Neuronal stem cell (in vitro differentiated cells): ENCODE results near the gene GRPR.

Experiments
- DNase-seq: peaks from one replicate; pipeline ENCODE4 v3.0.0-alpha.2; 2013; ENCODE audit warnings: low spot score
- H2AFZ ChIP-seq: one replicate; pipeline ENCODE4 v1.6.1; 2013; ENCODE audit warnings: mild to moderate bottlenecking, low read length, inconsistent platforms
- H2AK5ac ChIP-seq: 2 replicates; pipeline ENCODE4 v1.6.1; 2013; ENCODE audit warnings: low read depth, mild to moderate bottlenecking, inconsistent platforms, low read length, moderate library complexity, mixed read lengths
- H2BK120ac ChIP-seq: 2 replicates; pipeline ENCODE4 v1.6.1; 2013; ENCODE audit warnings: low read depth, mild to moderate bottlenecking, inconsistent platforms, low read length, moderate library complexity, mixed read lengths
- H2BK12ac ChIP-seq: one replicate; pipeline ENCODE4 v1.6.1; 2013; ENCODE audit warnings: low read length, inconsistent platforms
- H2BK15ac ChIP-seq: 2 replicates; pipeline ENCODE4 v1.6.1; 2013; ENCODE audit warnings: mild to moderate bottlenecking, low read length, inconsistent platforms, mixed read lengths
- H2BK5ac ChIP-seq: one replicate; pipeline ENCODE4 v1.6.1; 2013; ENCODE audit warnings: inconsistent platforms, mild to moderate bottlenecking, low read length, moderate library complexity
- H3K14ac ChIP-seq: one replicate; pipeline ENCODE4 v1.6.1; 2013; ENCODE audit warnings: low read length, inconsistent platforms
- H3K18ac ChIP-seq: 2 replicates; pipeline ENCODE4 v1.6.1; 2013; ENCODE audit warnings: low read length, inconsistent platforms
- H3K23ac ChIP-seq: 2 replicates; pipeline ENCODE4 v1.6.1; 2013; ENCODE audit warnings: low read depth, mild to moderate bottlenecking, mixed read lengths, low read length, inconsistent platforms; ENCODE audit not compliant: poor library complexity
- H3K27ac ChIP-seq: replicated peaks from 3 replicates; pipeline ENCODE4 v1.5.1; 2013; ENCODE audit warnings: low read length, inconsistent platforms
- H3K27me3 ChIP-seq, 3 experiments: 2 replicates each; pipeline ENCODE4 v1.6.1; 2013; ENCODE audit warnings: low read length in 3 of 3, mild to moderate bottlenecking in 2 of 3, inconsistent platforms in 1 of 3, low read depth in 1 of 3, mixed read lengths in 1 of 3, moderate library complexity in 1 of 3; ENCODE audit not compliant: control insufficient read depth in 3 of 3, insufficient read depth in 3 of 3
- H3K36me3 ChIP-seq, 2 donors: replicated peaks in 1 of 2; 2 replicates each; pipeline ENCODE4 v1.6.1; 2013; ENCODE audit warnings: low read length in 2 of 2; ENCODE audit not compliant: control insufficient read depth in 2 of 2, insufficient read depth in 2 of 2
- H3K4ac ChIP-seq: 2 replicates; pipeline ENCODE4 v1.6.1; 2013; ENCODE audit warnings: inconsistent platforms, mild to moderate bottlenecking, low read length, moderate library complexity
- H3K4me1 ChIP-seq, 2 donors: 1 replicate in 1 of 2; 2 replicates in 1 of 2; pipeline ENCODE4 v1.6.1; 2013; ENCODE audit warnings: low read length in 2 of 2, low read depth in 1 of 2; ENCODE audit not compliant: control insufficient read depth in 2 of 2, insufficient read depth in 1 of 2
- H3K4me2 ChIP-seq: one replicate; pipeline ENCODE4 v1.6.1; 2013; ENCODE audit warnings: mild to moderate bottlenecking, low read length, inconsistent platforms; ENCODE audit not compliant: insufficient read depth, poor library complexity, severe bottlenecking
- H3K4me3 ChIP-seq, 2 donors: 2 replicates each; pipeline ENCODE4 v1.5.1; 2013; ENCODE audit warnings: low read length in 2 of 2, mild to moderate bottlenecking in 2 of 2, inconsistent platforms in 1 of 2, moderate library complexity in 1 of 2
- H3K79me1 ChIP-seq: one replicate; pipeline ENCODE4 v1.6.1; 2013; ENCODE audit warnings: low read depth, mild to moderate bottlenecking, inconsistent platforms, low read length, moderate library complexity
- H3K9ac ChIP-seq: one replicate; pipeline ENCODE4 v1.6.1; 2013; ENCODE audit warnings: mild to moderate bottlenecking, low read depth, low read length, inconsistent platforms; ENCODE audit not compliant: poor library complexity
- H3K9me3 ChIP-seq, 2 donors: replicated peaks in 1 of 2; 2 replicates each; pipeline versions ENCODE3 to v1.6.1; 2013; ENCODE audit warnings: low read length in 2 of 2, mild to moderate bottlenecking in 2 of 2, inconsistent platforms in 1 of 2, low read depth in 1 of 2, mixed read lengths in 1 of 2, moderate library complexity in 1 of 2; ENCODE audit not compliant: control insufficient read depth in 2 of 2, insufficient read depth in 1 of 2
- H4K8ac ChIP-seq: one replicate; pipeline ENCODE4 v1.6.1; 2013; ENCODE audit warnings: low read depth, mild to moderate bottlenecking, inconsistent platforms, low read length, moderate library complexity
- H4K91ac ChIP-seq: one replicate; pipeline ENCODE4 v1.6.1; 2013; ENCODE audit warnings: low read length, low read depth, mild to moderate bottlenecking, inconsistent platforms; ENCODE audit not compliant: poor library complexity
- WGBS, 2 donors: extraction: QIAGEN DNeasy Blood & Tissue Kit; methylation state at CpG; one replicate each; pipeline ENCODE4 v1.1.7; 2013; ENCODE audit warnings: missing lambda C conversion rate in 2 of 2, mixed read lengths in 1 of 2; ENCODE audit not compliant: insufficient read length in 2 of 2, insufficient replicate concordance in 1 of 2; ENCODE audit errors: extremely low coverage in 2 of 2; 5-methylcytosine and 5-hydroxymethylcytosine counted together

Gene GRPR

DNA sequence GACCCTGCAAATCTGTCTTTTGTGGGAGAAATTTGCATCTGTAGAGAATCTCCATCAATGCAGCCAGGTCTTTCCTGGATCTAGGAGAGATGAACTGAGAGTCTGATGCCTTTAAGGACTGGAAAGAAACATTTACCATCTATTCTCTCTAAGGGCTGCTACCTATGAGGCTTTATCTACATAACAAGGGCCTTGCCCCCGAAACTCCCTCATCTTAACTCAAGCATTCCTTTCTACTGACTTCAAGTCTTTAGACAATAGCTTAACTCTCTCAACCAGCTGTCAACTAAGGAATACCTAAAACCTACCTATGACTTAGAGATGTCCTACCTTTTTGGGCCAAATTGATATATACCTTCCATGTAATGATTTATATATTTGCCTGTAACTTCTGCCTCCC, 76.0 kb downstream of the GRPR start:
- H3K9me3 ChIP-seq, result no peaks in the 10 kb centered on the region
- H4K8ac ChIP-seq, result no peak overlapping the region
- no peak overlapping the region for H3K14ac ChIP-seq
- no peak overlapping the region for H3K4me3 ChIP-seq
- no peak overlapping the region for H3K4ac ChIP-seq
- no peak overlapping the region for H3K23ac ChIP-seq
- no peak overlapping the region for H3K18ac ChIP-seq
- H3K4me1 ChIP-seq, result no peaks in the 10 kb centered on the region
- no peak overlapping the region for H2BK120ac ChIP-seq
- H3K27ac ChIP-seq, result no peak overlapping the region
- H4K91ac ChIP-seq, result no peak overlapping the region
- H2BK12ac ChIP-seq, result no peak overlapping the region
- no peak for DNase-seq
- no peak overlapping the region for H2AFZ ChIP-seq
- H3K4me2 ChIP-seq, result no peak overlapping the region
- H3K36me3 ChIP-seq, result no peaks in the 10 kb centered on the region
- WGBS, 2 donors, result no CpG with 5 or more reads among the region's 1 CpG
- H3K9ac ChIP-seq, result no peak overlapping the region
- H3K27me3 ChIP-seq, result peaks cover 0 to 11% (median 0%) of the 10 kb centered on the region in 3 experiments
- H2BK5ac ChIP-seq, result no peak overlapping the region
- H2BK15ac ChIP-seq, result no peak overlapping the region
- H2AK5ac ChIP-seq, result no peak overlapping the region
- no peaks in the 10 kb centered on the region for H3K79me1 ChIP-seq

DNA sequence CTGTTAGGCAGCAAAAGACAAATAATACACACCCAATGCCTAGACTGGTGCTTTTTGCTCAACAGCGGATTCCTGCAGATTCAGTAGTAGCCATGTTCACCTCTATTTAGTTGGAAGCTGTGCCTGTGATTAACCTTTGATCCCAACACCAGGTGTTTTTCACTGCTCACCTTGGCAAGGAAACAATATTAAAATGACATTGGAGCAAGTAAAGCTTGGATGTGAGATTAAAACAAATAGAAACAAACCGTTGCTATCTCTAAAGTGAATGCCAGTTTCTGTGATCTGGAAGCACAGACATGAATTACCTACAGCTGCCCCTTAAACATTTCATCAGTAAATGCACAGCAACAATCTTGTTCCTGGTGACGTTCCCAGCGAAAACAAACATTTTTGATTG, 79.6 kb downstream of the GRPR start:
- no CpG with 5 or more reads among the region's 4 CpGs for WGBS, 2 donors
- Histone ChIP-seq H3K79me1 (no peaks in the 10 kb centered on the region), H2BK12ac (no peak overlapping the region), H4K8ac (no peak overlapping the region), H2BK15ac (no peak overlapping the region), H3K27me3 (peaks cover 0 to 11% (median 0%) of the 10 kb centered on the region in 3 experiments), H2AK5ac (no peak overlapping the region), H3K4me1 (no peaks in the 10 kb centered on the region), H3K4me2 (no peak overlapping the region), H3K4me3 (no peak overlapping the region), H3K23ac (no peak overlapping the region), H4K91ac (no peak overlapping the region), H3K18ac (no peak overlapping the region), H2BK120ac (no peak overlapping the region), H3K14ac (no peak overlapping the region), H3K9ac (no peak overlapping the region), H3K36me3 (no peaks in the 10 kb centered on the region), H3K27ac (no peak overlapping the region), H3K4ac (no peak overlapping the region), H3K9me3 (no peaks in the 10 kb centered on the region), H2AFZ (no peak overlapping the region), H2BK5ac (no peak overlapping the region)
- DNase-seq, result no peak
